OCI-LY7 (cell line): ENCODE results near the gene PROB1. TPM values are rescaled to one million over a fixed set of nuclear protein-coding genes. Genes with fewer than 3 reads are reported as not detected.
"Not testable (repeated sequence)": the region's sequence is repeated elsewhere in the genome, so short reads cannot be mapped to it uniquely, and the experiment has no call there.

Experiments
- BruUV-seq: library from RNA; stranded (reverse); fragments of 400-500 nt; replicated peaks from 2 replicates; lab custom pipeline; 2021; lab: Mats Ljungman, UMichigan
- CTCF ChIA-PET: fragments of 300-600 bp; sonication (Branson Sonifier 250); formaldehyde crosslinking; loops from one replicate; lab custom pipeline; 2022; ENCODE audit warnings: antibody characterized with exemption; ENCODE audit not compliant: unreplicated experiment; lab: Charles Lee
- POLR2A ChIA-PET: fragments of 300-600 bp; sonication (Branson Sonifier 250); formaldehyde crosslinking; loops from one replicate; lab custom pipeline; 2022; ENCODE audit warnings: antibody characterized with exemption; lab: Charles Lee
- DNase-seq: peaks from one replicate; pipeline ENCODE4 v3.0.0-alpha.2; 2015; ENCODE audit warnings: low spot score
- H2AFZ ChIP-seq: fragments of 200-600 bp; sonication (generic), shearing (Covaris generic); 2 replicates; pipeline ENCODE4 v1.6.1; 2014; ENCODE audit warnings: mild to moderate bottlenecking, antibody characterized with exemption, low read length, moderate library complexity
- H3K27ac ChIP-seq: fragments of 200-600 bp; sonication (generic); 2 replicates; pipeline ENCODE4 v1.5.1; 2014; ENCODE audit warnings: mixed run types, low read depth, mild to moderate bottlenecking, moderate library complexity, low read length, inconsistent platforms; ENCODE audit not compliant: poor library complexity, severe bottlenecking
- H3K36me3 ChIP-seq: fragments of 200-600 bp; sonication (generic); 2 replicates; pipeline ENCODE4 v1.6.1; 2014; ENCODE audit warnings: mild to moderate bottlenecking, antibody characterized with exemption, low read length, moderate library complexity, mixed read lengths; ENCODE audit not compliant: insufficient read depth
- H3K4me1 ChIP-seq: fragments of 200-600 bp; sonication (generic); 2 replicates; pipeline ENCODE4 v1.5.1; 2014; ENCODE audit warnings: mild to moderate bottlenecking, low read length; ENCODE audit not compliant: insufficient read depth, poor library complexity, severe bottlenecking
- H3K4me2 ChIP-seq: fragments of 200-600 bp; sonication (generic); 2 replicates; pipeline ENCODE4 v1.6.1; 2014; ENCODE audit warnings: mild to moderate bottlenecking, low read length
- H3K4me3 ChIP-seq: fragments of 200-600 bp; sonication (generic); 2 replicates; pipeline ENCODE4 v1.5.1; 2014; ENCODE audit warnings: mild to moderate bottlenecking, low read depth, low read length; ENCODE audit not compliant: poor library complexity, severe bottlenecking
- H3K79me2 ChIP-seq: fragments of 200-600 bp; sonication (generic); 2 replicates; pipeline ENCODE4 v1.6.1; 2016; ENCODE audit warnings: low read depth, mild to moderate bottlenecking, low read length, moderate library complexity, mixed read lengths; ENCODE audit not compliant: insufficient read depth
- H3K9me2 ChIP-seq: fragments of 200-600 bp; sonication (generic); 2 replicates; pipeline ENCODE4 v1.6.1; 2016; ENCODE audit warnings: mild to moderate bottlenecking, low read length, mixed read lengths; ENCODE audit not compliant: insufficient read depth
- H3K9me3 ChIP-seq: fragments of 200-600 bp; sonication (generic); 2 replicates; pipeline ENCODE4 v1.6.1; 2014; ENCODE audit warnings: mild to moderate bottlenecking, mixed run types, low read length, mixed read lengths
- H4K20me1 ChIP-seq: fragments of 200-600 bp; sonication (generic); 2 replicates; pipeline ENCODE4 v1.6.1; 2014; ENCODE audit warnings: mild to moderate bottlenecking, antibody characterized with exemption, low read length, moderate library complexity, mixed read lengths; ENCODE audit not compliant: insufficient read depth
- CTCF ChIP-seq: fragments of 200-600 bp; sonication (generic); conservative IDR thresholded peaks from 2 replicates; pipeline ENCODE4 v1.5.1; 2014; ENCODE audit warnings: mild to moderate bottlenecking, antibody characterized with exemption, low read length, moderate library complexity, mixed read lengths
- EZH2phosphoT487 ChIP-seq: fragments of 200-600 bp; sonication (generic); IDR thresholded peaks from 2 replicates; pipeline ENCODE4 v1.6.1; 2018; ENCODE audit warnings: low read depth, borderline replicate concordance, mild to moderate bottlenecking, mixed run types, antibody characterized with exemption, low read length, moderate library complexity, mixed read lengths
- intact Hi-C: fragments of 100-400 bp; cut with micrococcal nuclease; formaldehyde crosslinking; loops from one replicate; pipeline ENCODE4 v1.10.0; 2022; ENCODE audit not compliant: unreplicated experiment
- total RNA-seq, 2 experiments: library from RNA; depleted of rRNA in 1 of 2; stranded (reverse); fragments of >200 nt in 1 of 2; shearing (Covaris generic) in 1 of 2; gene quantifications; 2 replicates each; pipeline ENCODE4 v1.2.3, GENCODE V29; 2014 to 2022

PROB1 gene
- total RNA-seq, 2 experiments from 2014 or later = 4.6 to 5.9 TPM

GRCh38 chr5:139410993-139411828 is 16.3 kb upstream of the PROB1 start:
- Histone ChIP-seq H3K4me3 (no peak overlapping the region), H3K9me2 (no peaks in the 10 kb centered on the region), H3K4me1 (peaks cover 25% of the 10 kb centered on the region), H3K9me3 (no peaks in the 10 kb centered on the region), H3K4me2 (no peak overlapping the region), H3K27ac (no peak overlapping the region), H3K79me2 (no peaks in the 10 kb centered on the region), H2AFZ (no peak overlapping the region), H3K36me3 (no peaks in the 10 kb centered on the region), H4K20me1 (no peaks in the 10 kb centered on the region)
- CTCF ChIA-PET = interaction anchor here (1.3 kb wide), 1 partner anchor 9 kb away, joined by 3 read pairs; no protein-coding TSS in a partner anchor
- POLR2A ChIA-PET = interaction anchor here (0.7 to 1.4 kb wide), 3 partner anchors 22 to 835 kb away, joined by 3 to 5 read pairs (median 3); no protein-coding TSS in a partner anchor
- intact Hi-C loops = no loop called here
- BruUV-seq = no TSS peak
- no peak for TF ChIP-seq CTCF
- no peak for TF ChIP-seq EZH2phosphoT487
- DNase-seq = no peak

GRCh38 chr5:139410121-139410992 is 15.5 kb upstream of the PROB1 start:
- Histone ChIP-seq H2AFZ (no peak overlapping the region), H3K4me1 (peaks cover 26% of the 10 kb centered on the region), H3K79me2 (no peaks in the 10 kb centered on the region), H3K9me2 (no peaks in the 10 kb centered on the region), H3K4me2 (no peak overlapping the region), H3K9me3 (no peaks in the 10 kb centered on the region), H3K36me3 (no peaks in the 10 kb centered on the region), H4K20me1 (no peaks in the 10 kb centered on the region), H3K27ac (no peak overlapping the region), H3K4me3 (no peak overlapping the region)
- no TSS peak for BruUV-seq
- no peak for TF ChIP-seq EZH2phosphoT487
- no peak for TF ChIP-seq CTCF
- intact Hi-C loops = no loop called here
- CTCF ChIA-PET = interaction anchor here (1.3 kb wide), 1 partner anchor 10 kb away, joined by 3 read pairs; no protein-coding TSS in a partner anchor
- POLR2A ChIA-PET = interaction anchor here (0.7 to 1.4 kb wide), 3 partner anchors 23 to 834 kb away, joined by 3 to 5 read pairs (median 3); no protein-coding TSS in a partner anchor
- no peak for DNase-seq

- BruUV-seq, H3K4me2 ChIP-seq, H3K4me3 ChIP-seq, H3K36me3 ChIP-seq, CTCF ChIA-PET, H3K79me2 ChIP-seq, H3K9me2 ChIP-seq, DNase-seq, H2AFZ ChIP-seq, H3K9me3 ChIP-seq, H3K27ac ChIP-seq, H4K20me1 ChIP-seq: not testable (repeated sequence)
- peaks cover 34% of the 10 kb centered on the region for H3K4me1 ChIP-seq
- intact Hi-C loops = loop anchor here (10.0 kb wide), 1 partner anchor 214 kb away; the partner anchor contains the start of gene SIL1
- POLR2A ChIA-PET = interaction anchor here (0.5 kb wide), 1 partner anchor 89 kb away, joined by 5 read pairs; no protein-coding TSS in a partner anchor
Observed at GRCh38 chr5:139409116-139409515, 14.2 kb upstream of the PROB1 start.
